HEK293 (cell line): ENCODE results near the gene EVL.

ENCODE experiments used
- CTCF ChIP-seq: fragments of 450-650 bp; formaldehyde crosslinking; IDR thresholded peaks from 2 replicates; pipeline ENCODE4 v1.5.1; 2016; ENCODE audit warnings: missing biosample characterization, missing genetic modification characterization
- PRDM4 ChIP-seq: fragments of 450-650 bp; formaldehyde crosslinking; IDR thresholded peaks from 2 replicates; pipeline ENCODE4 v1.5.1; 2017; ENCODE audit warnings: missing biosample characterization, missing genetic modification characterization
- REST ChIP-seq: fragments of 450-650 bp; formaldehyde crosslinking; IDR thresholded peaks from 2 replicates; pipeline ENCODE4 v1.5.1; 2016; ENCODE audit warnings: missing biosample characterization, missing genetic modification characterization
- SCRT2 ChIP-seq: fragments of 450-650 bp; formaldehyde crosslinking; IDR thresholded peaks from 2 replicates; pipeline ENCODE4 v1.5.1; 2016; ENCODE audit warnings: missing biosample characterization, missing genetic modification characterization
- YY1 ChIP-seq: fragments of 450-650 bp; formaldehyde crosslinking; IDR thresholded peaks from 2 replicates; pipeline ENCODE4 v1.5.1; 2018; ENCODE audit warnings: missing biosample characterization, missing genetic modification characterization
- ZNF132 ChIP-seq: fragments of 450-650 bp; formaldehyde crosslinking; IDR thresholded peaks from 2 replicates; pipeline ENCODE4 v1.5.1; 2017; ENCODE audit warnings: missing biosample characterization, missing genetic modification characterization, borderline replicate concordance
- ZNF558 ChIP-seq: fragments of 450-650 bp; formaldehyde crosslinking; IDR thresholded peaks from 2 replicates; pipeline ENCODE4 v1.5.1; 2016; ENCODE audit warnings: missing biosample characterization, missing genetic modification characterization

GRCh38 chr14:100146531-100147091, 81.4 kb downstream of the EVL start:
- TF ChIP-seq ZNF132 (tag by site-specific recombination) (no peak), SCRT2 (tag by site-specific recombination) (peak; percentile 38; the same call in 1 of the 2 replicates), CTCF (tag by site-specific recombination) (no peak), ZNF558 (tag by site-specific recombination) (no peak), YY1 (no peak), PRDM4 (no peak), REST (tag by site-specific recombination) (no peak)
